GM21526 (cell line): Measurements from ENCODE around the gene GANC.

Experiments
- ATAC-seq: cut with Tn5 transposase; IDR thresholded peaks from one replicate; pipeline ENCODE4 v1.9.1; 2021; ENCODE audit warnings: moderate library complexity; ENCODE audit not compliant: unreplicated experiment, low FRiP score

GANC gene

DNA sequence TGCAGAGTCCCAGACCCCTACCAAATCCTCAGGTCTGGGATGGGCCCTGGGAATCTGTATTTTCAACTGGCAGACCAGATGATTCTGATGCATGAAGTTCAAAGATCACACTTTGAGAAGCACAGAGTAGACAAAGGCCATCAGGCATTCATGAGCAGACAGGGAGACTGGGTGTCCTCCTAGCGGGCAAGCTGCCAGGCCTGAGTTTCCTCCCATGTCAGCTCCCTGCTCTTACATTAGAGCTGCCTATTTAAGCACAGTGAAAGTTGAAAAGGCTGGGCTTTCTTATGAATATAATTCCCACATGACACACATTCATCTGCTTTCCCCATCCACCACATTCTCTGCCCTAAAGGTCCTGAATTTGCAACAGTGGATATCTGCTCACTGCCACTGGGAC is 100.3 kb downstream of the GANC start:
- ATAC-seq, result no peak

DNA sequence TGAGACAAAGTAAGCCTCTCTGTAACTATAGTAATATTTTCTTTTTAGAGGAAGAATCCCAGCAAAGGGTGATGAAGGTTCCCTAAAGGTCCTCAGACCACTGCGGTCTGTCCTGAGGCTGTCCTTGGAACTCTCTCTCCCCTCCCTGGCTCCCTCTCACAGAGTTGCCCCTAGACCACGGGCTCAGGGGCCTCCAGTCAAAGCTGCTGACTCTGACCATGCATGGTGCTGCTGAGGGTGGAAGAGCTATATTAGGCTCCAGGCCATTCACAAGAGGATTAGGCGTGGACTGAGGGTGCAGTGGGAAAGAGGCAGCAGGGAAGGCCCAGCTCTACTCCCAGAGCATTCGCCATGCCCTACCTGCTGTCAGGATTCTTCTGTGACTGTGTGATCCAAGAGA is 100.9 kb downstream of the GANC start:
- no peak for ATAC-seq

DNA sequence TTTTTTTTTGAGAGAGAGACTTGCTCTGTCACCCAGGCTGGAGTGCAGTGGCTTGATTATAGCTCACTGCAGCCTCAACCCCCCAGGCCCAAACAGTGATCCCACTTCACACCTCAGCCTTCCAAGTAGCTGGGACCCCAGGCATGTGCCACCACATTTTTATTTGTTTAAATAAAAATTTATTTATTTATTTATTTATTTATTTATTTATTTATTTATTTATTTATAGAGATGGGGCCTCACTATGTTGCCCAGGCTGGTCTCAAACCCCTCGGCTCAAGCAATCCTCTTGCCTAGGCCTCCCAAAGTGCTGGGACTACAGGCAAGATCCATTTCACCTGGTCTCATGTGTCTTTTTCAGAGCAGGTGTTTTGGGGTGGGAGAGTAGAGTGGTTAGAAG is 101.8 kb downstream of the GANC start:
- ATAC-seq, result no peak

DNA sequence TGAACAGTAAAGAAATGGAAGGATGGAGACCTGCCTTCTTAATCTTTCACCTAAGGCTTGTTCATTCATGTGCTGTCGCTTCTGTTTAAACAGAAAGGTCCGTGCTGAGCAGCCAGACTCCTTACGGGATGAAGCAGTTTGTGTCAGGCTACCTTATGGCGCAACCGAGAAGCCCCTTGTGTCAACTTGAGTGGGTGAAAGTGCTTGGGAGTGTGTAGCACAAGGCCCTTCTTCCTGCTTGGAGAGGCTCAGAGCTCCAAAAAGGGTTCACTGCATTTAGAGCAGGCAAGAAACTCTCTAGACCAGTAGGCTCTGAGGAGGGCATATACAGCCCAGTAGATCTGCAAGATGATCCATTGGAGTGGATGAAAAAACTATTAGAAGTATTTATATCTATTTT is 102.3 kb downstream of the GANC start:
- no peak for ATAC-seq

DNA sequence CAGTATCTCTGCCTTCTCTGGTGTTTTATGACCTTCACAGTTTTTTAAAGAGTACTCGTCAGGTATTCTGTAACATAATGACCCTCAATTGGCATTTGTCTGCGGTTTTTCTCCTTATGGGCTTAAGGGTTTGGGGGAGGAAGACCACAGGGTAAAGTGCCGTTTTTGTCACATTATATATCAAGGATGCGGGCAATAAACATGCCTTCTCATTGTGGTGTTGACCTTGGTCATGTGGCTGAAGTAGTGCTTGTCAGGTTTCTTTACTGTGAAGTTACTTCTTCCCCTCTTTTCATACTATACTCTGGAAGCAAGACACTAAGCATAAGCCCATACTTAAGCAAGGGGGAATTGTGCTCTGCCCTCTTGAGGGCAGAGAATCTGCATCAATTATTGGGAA is 102.9 kb downstream of the GANC start:
- ATAC-seq, result no peak

DNA sequence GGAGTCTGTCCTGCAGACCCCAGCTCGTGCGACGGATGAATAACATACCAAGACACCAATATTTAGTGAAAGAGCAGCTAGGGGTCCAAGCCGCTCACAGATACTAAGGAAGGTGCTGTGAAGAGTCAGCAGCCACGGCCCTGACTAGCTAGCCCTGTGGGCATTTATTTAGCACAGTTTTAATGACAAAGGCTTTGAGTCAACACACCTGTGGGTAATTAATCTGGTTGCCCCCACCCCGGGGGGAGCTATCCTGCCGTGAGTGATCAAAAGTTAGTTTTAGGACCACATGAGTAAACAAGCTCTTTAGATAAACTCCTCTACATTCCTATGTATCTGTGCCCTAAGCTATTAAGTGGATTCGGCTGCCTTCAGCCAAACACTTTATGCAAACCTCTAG is 105.0 kb downstream of the GANC start:
- no peak for ATAC-seq

DNA sequence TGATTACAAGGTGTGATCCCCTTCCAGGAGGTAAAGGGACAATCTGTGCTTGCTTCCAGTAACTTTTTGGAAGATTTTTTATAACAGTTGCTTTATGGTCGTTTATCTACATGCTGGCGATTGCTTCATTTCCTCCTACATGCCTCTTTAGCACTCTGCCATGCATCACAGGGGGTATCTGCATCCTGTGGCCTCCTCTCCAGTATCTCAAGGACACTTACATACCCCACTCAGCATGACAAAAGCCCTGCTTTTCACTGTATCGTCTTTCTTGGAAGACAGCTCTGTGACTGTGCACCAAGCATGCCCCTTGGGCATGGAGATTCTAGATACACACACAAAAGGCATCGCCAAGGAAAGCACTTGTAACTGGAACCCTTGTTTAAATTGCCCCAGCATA is 111.6 kb downstream of the GANC start:
- no peak for ATAC-seq

DNA sequence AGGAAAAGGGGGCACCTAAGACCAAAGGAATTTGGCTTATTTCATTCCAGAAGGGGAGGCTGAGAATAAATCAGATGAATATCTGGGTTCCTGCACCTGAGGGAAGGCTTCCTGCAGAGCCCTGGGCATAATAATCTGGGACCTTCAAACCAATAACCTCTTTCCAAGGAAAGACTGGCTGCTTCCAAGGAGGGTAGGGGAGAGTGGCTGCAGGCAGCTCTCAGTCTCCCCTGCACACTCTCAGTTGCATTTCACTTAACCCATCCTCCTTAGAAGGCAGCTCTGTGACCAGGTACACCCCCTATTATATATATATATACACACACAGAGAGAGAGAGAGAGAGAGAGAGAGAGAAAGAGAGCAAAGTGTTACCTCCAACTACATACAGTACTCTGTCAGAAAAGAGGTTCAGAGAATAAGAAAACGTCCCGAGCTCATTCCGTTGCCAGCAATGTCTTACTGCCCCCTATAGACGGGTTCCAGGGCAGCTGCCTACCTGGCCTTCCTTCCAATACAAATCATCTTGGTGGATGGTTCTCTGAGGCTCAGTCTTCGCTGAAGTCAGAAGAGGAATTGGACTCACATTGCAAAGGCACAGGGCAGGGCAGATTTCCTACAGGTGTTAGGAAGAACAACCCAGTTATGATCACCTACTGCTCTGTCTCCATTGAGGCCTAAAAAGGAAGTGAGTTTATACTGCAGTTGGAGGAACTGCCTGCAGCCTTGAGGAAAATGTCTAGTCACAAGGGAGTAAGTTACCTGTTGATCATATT is 112.4 kb downstream of the GANC start:
- no peak for ATAC-seq

DNA sequence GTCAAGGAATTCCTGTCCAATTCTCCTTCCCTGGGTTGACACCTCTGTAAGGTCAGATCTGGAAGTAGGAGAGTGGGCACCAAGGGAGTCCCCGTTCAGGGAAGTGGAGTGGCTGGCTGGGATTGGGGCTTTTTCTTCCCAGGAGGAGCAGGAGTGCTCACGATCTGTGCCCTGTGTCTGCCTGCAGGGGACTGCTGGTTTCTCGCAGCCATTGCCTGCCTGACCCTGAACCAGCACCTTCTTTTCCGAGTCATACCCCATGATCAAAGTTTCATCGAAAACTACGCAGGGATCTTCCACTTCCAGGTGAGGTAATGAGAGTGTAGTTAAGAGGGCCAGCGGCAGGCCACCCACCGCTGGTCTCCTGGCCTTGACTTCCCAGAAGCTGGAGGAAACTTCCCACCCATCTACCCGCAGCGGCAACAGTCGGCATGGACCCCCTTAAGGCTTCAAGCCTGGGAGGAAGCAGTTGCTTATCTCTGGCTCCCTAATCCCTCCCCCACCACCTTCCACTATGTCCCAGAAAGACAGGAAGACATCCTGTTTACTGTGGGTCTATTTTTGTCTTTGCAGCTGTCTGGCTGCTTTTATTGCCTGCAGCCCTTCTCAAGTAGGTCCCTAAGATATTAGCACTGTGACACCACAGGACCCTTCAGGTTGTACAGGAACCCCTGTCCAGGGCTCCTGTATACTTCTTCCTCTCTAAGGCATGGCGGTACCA is 113.1 kb downstream of the GANC start:
- no peak for ATAC-seq

DNA sequence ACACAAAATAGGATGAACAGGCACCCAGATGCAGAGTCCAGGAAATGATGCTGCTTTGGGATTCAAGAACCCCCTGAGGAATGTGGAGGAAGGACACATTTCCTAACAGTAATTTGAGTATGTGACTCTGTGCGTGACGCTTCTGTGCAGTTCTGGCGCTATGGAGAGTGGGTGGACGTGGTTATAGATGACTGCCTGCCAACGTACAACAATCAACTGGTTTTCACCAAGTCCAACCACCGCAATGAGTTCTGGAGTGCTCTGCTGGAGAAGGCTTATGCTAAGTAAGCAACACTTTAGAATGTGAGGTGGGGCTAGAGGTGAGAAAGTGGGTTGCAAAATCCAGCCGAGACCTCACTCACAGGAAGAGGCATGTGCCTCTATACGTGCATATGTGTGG is 114.6 kb downstream of the GANC start:
- no peak for ATAC-seq

DNA sequence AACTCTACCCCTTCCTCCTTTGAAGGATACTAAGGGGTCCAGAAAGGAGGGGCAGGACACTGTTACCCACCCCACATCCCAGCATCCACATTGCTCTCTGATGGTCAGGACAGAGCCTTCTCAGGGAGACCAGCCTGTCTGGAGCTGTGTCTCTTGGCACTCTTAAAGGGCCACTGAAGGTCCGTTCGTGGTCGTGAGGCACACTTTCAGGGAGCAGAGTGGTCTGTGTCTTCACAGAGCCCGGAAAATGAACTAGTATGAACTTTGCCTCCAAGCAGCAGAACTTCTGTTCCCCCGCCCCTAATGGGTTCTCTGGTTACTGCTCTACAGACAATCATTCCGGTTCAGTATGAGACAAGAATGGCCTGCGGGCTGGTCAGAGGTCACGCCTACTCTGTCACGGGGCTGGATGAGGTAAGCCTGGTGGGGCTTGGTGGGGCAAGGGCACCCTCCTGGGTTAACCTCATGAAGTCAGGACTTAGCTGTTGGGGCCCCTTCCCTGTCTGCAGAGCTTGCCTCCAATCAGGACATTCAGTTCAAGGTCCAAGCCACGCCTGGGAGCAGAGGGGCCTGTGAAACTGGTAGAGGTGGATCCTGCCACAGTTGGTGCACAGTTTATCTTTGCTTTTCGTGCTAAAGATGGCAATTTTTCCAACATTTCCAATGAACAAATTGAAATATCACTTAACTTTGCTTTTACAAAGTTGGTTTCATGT is 119.5 kb downstream of the GANC start:
- ATAC-seq, result no peak

DNA sequence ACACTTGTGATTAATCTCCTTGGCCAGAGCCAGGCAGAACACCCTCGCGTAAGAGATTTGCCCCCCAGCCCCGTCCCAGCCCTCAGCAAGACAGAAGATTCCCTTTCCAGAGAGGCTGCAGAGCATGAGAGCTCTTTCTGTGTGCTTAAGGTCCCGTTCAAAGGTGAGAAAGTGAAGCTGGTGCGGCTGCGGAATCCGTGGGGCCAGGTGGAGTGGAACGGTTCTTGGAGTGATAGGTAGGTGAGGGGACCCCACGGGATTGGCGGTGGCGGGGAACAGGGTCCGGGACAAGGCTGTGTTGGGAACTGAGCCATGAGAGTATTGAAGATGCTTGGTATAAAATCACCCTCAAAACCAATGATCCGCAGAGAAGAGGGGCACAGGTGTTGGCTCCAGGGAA is 121.1 kb downstream of the GANC start:
- no peak for ATAC-seq

DNA sequence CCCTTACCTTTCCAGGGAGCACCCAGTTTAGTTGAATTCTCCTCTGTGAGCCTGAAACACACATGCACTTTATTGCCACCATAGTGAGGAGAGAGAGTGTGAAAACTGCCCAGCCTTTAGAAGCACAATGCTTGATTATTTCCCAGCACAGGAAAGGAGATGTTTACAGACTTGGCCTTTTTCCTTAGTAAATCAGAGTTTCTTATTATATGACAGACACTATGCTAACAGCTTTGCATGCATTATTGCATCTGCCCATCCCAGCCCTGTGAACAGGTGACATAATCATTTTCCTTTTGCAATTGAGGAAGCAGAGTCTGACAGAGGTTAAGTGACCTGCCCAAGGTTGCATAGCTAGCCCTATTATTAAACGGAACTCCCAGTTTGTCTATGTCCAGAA is 122.8 kb downstream of the GANC start:
- ATAC-seq, result no peak

DNA sequence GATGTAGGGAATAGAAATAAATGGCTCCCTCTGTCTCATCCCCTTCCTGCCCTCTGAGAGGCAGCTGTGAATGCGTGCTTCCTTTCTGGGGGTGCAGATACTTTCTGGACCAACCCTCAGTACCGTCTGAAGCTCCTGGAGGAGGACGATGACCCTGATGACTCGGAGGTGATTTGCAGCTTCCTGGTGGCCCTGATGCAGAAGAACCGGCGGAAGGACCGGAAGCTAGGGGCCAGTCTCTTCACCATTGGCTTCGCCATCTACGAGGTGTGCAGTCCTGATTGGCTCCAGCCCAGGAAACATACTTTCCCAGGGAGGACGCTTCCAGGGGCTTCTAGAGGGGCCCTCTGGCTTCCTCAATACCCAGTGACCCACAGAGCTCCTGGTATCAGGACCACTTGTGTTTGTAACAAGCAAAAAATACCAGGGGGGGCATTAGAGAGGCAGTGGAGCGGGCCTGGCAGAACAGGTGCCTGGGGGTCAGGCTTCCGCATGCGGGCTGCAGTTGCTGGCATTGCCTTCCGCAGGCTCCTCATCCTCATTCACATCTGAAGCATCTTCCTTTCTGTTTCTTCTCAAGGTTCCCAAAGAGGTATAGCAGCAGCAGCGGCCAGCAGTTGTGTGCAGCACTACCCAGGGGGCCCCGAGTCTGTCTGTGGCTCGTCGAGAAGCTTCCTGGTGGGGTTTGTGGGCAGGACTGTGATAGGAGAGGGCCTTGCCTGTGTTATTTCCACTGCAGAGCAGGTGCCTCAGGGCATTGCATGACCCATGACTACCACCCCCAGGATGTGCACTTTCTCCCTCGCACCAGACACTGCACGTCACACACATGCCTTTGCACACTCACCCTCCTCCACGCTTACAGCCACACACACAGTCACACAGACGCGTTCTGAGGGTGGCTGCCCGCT is 128.8 kb downstream of the GANC start:
- no peak for ATAC-seq

DNA sequence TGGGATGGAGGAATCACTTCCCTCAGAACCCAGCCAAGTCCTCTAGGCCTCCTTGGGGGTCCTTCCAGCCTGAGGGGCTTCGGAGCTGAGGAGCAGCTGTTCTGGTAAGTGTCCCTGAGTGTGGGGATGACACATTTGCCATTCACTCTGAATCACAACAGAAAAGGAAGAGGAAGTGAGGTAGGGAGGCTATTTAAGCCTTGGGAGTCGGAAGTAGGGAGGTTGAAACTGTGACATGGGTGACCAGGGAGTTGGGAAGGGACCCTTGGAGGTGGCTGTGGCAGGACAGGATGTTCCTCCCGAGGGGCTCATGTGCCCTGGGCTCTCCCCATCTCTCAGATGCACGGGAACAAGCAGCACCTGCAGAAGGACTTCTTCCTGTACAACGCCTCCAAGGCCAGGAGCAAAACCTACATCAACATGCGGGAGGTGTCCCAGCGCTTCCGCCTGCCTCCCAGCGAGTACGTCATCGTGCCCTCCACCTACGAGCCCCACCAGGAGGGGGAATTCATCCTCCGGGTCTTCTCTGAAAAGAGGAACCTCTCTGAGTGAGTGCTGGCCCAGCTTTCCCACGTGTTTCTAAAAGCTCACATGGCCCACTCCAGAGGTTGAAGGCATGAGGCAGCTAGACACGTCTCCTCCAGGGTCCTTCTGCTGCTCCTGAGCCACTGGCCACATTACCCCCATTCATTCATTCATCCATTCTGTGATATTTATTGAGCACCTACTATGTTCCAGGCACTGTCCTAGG is 129.6 kb downstream of the GANC start:
- no peak for ATAC-seq

DNA sequence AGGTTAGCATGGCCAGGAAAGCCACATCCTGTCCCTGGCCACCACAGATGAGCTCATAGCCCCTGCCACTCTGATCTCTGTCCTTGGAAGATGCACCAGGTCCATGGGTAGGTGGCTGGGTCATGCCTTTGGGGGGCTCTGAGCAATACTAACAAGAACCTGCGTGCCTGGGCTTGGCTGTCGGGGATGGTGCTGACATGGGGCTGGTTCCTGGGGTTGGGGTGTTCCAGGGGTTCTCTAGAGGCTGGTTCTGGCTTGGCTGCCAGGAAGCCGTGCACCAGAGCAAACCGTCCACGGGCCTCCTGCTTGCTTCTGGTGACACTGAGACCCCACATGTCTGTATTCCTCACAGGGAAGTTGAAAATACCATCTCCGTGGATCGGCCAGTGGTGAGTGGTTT is 130.4 kb downstream of the GANC start:
- no peak for ATAC-seq

DNA sequence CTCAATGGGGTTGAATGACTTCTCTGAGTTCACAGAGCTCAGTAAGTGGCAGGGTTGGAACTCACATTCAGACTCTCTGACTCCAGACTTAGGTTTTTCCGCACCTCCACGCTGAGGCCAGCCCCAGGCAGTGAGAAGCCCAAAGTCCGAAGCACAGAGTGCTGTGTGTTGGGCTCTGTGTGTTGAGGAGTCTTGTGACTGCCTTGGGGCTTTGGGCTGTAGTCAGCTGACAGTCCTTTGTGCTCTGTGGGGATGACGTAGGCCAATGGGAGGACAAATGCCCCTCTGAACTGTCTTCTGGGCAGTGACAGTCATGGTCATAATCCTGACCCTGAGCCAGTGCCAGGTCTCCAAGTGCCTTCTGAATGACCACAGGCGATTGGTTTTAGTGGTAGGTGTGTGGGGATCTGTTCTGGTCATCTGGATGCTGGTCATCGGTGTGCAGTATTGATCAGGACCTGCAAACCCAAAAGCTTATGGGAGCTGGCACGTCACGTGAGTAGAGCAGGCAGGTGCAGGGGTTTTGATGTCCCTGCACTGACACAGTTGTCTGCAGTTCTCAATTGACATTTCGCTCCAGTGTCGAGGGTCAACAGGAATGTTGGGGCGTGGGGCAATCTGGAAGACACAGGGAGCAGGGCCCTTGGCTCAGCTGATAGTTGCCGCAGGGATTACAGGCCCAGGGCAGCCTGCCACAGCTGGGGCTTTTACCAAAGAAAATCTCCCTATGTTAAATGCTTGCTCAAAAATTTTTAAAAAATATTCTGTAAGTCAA is 131.6 kb downstream of the GANC start:
- ATAC-seq, result no peak

DNA sequence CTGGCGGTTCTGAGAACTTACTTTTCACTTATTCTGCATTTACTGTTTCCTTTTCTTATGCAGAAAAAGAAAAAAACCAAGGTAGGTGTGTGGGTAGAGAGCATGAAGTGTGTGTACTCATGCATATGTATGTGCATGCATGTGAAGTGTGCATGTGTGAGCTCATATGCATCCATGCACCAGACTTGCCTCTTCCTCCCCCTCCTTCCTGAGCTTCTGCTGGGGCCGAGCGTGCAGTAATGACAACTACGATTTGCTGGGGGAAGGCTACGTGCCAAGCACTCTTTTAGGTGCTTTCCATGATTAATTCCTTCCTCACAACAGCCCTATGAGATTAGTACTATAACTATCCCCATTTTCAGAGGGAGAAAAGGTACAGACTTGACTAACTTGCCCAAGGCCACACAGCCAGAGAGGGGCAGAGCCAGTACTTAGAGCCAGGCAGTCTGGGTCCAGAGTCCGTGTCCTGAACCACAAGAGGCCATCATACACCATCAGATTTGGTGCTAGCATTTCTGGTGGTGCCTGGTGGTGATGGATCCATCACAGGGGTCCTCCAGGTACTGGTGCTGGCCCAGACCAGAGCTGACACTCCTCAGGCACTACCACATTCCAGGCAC is 133.0 kb downstream of the GANC start:
- ATAC-seq, result no peak
